HUES6 (cell line): ENCODE measurements around the gene SLC16A5.
A peak's percentile ranks its signal among the peaks of the same experiment; 100 is the strongest.

Experiments used
- H3K27ac ChIP-seq: 2 replicates; pipeline ENCODE4 v1.7.0; 2013; ENCODE audit warnings: low read depth, mild to moderate bottlenecking, low read length, inconsistent platforms
- H3K27me3 ChIP-seq: 2 replicates; pipeline ENCODE4 v1.6.1; 2013; ENCODE audit warnings: low read length; ENCODE audit not compliant: control insufficient read depth, insufficient read depth
- H3K36me3 ChIP-seq: 2 replicates; pipeline ENCODE4 v1.6.1; 2013; ENCODE audit warnings: low read length; ENCODE audit not compliant: control insufficient read depth, insufficient read depth
- H3K4me1 ChIP-seq: 2 replicates; pipeline ENCODE4 v1.6.1; 2013; ENCODE audit warnings: low read length; ENCODE audit not compliant: control insufficient read depth, insufficient read depth
- H3K4me3 ChIP-seq: 2 replicates; pipeline ENCODE4 v1.5.1; 2013; ENCODE audit warnings: low read depth, low read length
- H3K9ac ChIP-seq: one replicate; pipeline ENCODE4 v1.6.1; 2013; ENCODE audit warnings: mild to moderate bottlenecking, low read length
- H3K9me3 ChIP-seq: 2 replicates; pipeline ENCODE4 v1.6.1; 2013; ENCODE audit warnings: low read depth, low read length; ENCODE audit not compliant: control insufficient read depth, insufficient read depth

SLC16A5 gene

GRCh38 chr17:75155191-75155601 is 67.4 kb downstream of the SLC16A5 start:
- Histone ChIP-seq H3K4me3 (peak overlapping the region; percentile 50), H3K27ac (peak overlapping the region; percentile 74), H3K9me3 (no peaks in the 10 kb centered on the region), H3K9ac (peak overlapping the region; percentile 81), H3K4me1 (peaks cover 18% of the 10 kb centered on the region), H3K36me3 (no peaks in the 10 kb centered on the region; the same call in 1 of the 2 replicates), H3K27me3 (no peaks in the 10 kb centered on the region)
